Measurements from ENCODE around the gene GNB1L. TPM values are rescaled to one million over a fixed set of nuclear protein-coding genes. Genes with fewer than 3 reads are reported as not detected.

GNB1L gene
- total and polyA plus RNA-seq, 9 of the 15 experiments (the other 6 are each of a cell fraction or from before 2014, with no cell fraction given) = 0.56 to 50.5 (median 10.2) TPM

GRCh38 chr22:19802001-19802893, 52.4 kb downstream of the GNB1L start:
- peak overlapping the region in 1 of 2 experiments; percentile 43; a peak in 2 of 4 replicates for H3K9ac ChIP-seq (ENCODE audit: insufficient read depth in 1 of 2, low read depth in 2 of 2, low read length in 2 of 2)
- no peaks in the 10 kb centered on the region for H3K79me2 ChIP-seq (ENCODE audit: control insufficient read depth, insufficient read depth, low read length)
- 77% methylated on average over 26 of the region's 26 CpGs for WGBS (ENCODE audit: insufficient coverage, low coverage, missing lambda C conversion rate)
- no peak overlapping the region for H3K4me3 ChIP-seq
- no peak overlapping the region for H3K27ac ChIP-seq (ENCODE audit: extremely low read depth, low read depth, low read length)
- peaks cover 26% of the 10 kb centered on the region for H4K20me1 ChIP-seq (replicated peaks; ENCODE audit: control insufficient read depth, insufficient read depth, low read length)
- POLR2A ChIA-PET = interaction anchor here (0.7 to 6.8 kb wide), 7 partner anchors 8 to 33 kb away, joined by 3 to 43 read pairs (median 5); no protein-coding TSS in a partner anchor
- CTCF ChIA-PET (ENCODE audit: low intra/inter-chr PET ratio) = interaction anchor here (1.0 kb wide), 1 partner anchor 46 kb away, joined by 3 read pairs; no protein-coding TSS in a partner anchor
- peaks cover 13 to 79% of the 10 kb centered on the region in 2 experiments for H3K4me1 ChIP-seq (replicated peaks in 1 of 2; ENCODE audit: control insufficient read depth in 2 of 2, insufficient read depth in 2 of 2, low read length in 2 of 2)
- ATAC-seq = no peak
- H3K36me3 ChIP-seq (ENCODE audit: control insufficient read depth, insufficient read depth, low read length) = 0 out of 3 replicates have a peak, but pooled peaks cover 3% of the 10 kb centered on the region
- in situ Hi-C loops (cut with MboI) (no loop called here), intact Hi-C loops (cut with micrococcal nuclease) (loop anchor here (5.0 kb wide), 1 partner anchor 50 kb away; the partner anchor contains the start of genes GNB1L and RTL10)
- DNase-seq (ENCODE audit: extremely low read depth in 1 of 4, low spot score in 3 of 4) = no peak
- H3K27me3 ChIP-seq (ENCODE audit: control insufficient read depth in 2 of 2, insufficient read depth in 2 of 2, low read length in 2 of 2) = no peaks in the 10 kb centered on the region
- H2AFZ ChIP-seq (ENCODE audit: low read depth, low read length) = no peak overlapping the region
- FAIRE-seq = no peak
- H3K9me1 ChIP-seq (ENCODE audit: control insufficient read depth, insufficient read depth, low read length) = no peaks in the 10 kb centered on the region
- H3K9me3 ChIP-seq (replicated peaks; ENCODE audit: control insufficient read depth, insufficient read depth, low read depth, low read length) = no peaks in the 10 kb centered on the region
- no peak overlapping the region for H3K4me2 ChIP-seq (ENCODE audit: insufficient read depth, low read length)
- no TSS peak for BruUV-seq (replicated peaks)
- TF ChIP-seq, protein P1, sequence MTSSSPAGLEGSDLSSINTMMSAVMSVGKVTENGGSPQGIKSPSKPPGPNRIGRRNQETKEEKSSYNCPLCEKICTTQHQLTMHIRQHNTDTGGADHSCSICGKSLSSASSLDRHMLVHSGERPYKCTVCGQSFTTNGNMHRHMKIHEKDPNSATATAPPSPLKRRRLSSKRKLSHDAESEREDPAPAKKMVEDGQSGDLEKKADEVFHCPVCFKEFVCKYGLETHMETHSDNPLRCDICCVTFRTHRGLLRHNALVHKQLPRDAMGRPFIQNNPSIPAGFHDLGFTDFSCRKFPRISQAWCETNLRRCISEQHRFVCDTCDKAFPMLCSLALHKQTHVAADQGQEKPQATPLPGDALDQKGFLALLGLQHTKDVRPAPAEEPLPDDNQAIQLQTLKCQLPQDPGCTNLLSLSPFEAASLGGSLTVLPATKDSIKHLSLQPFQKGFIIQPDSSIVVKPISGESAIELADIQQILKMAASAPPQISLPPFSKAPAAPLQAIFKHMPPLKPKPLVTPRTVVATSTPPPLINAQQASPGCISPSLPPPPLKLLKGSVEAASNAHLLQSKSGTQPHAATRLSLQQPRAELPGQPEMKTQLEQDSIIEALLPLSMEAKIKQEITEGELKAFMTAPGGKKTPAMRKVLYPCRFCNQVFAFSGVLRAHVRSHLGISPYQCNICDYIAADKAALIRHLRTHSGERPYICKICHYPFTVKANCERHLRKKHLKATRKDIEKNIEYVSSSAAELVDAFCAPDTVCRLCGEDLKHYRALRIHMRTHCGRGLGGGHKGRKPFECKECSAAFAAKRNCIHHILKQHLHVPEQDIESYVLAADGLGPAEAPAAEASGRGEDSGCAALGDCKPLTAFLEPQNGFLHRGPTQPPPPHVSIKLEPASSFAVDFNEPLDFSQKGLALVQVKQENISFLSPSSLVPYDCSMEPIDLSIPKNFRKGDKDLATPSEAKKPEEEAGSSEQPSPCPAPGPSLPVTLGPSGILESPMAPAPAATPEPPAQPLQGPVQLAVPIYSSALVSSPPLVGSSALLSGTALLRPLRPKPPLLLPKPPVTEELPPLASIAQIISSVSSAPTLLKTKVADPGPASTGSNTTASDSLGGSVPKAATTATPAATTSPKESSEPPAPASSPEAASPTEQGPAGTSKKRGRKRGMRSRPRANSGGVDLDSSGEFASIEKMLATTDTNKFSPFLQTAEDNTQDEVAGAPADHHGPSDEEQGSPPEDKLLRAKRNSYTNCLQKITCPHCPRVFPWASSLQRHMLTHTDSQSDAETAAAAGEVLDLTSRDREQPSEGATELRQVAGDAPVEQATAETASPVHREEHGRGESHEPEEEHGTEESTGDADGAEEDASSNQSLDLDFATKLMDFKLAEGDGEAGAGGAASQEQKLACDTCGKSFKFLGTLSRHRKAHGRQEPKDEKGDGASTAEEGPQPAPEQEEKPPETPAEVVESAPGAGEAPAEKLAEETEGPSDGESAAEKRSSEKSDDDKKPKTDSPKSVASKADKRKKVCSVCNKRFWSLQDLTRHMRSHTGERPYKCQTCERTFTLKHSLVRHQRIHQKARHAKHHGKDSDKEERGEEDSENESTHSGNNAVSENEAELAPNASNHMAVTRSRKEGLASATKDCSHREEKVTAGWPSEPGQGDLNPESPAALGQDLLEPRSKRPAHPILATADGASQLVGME (CRISPR knock-in tag; IDR thresholded peaks at IDR 0.05) = no peak
- TF ChIP-seq, protein P2, sequence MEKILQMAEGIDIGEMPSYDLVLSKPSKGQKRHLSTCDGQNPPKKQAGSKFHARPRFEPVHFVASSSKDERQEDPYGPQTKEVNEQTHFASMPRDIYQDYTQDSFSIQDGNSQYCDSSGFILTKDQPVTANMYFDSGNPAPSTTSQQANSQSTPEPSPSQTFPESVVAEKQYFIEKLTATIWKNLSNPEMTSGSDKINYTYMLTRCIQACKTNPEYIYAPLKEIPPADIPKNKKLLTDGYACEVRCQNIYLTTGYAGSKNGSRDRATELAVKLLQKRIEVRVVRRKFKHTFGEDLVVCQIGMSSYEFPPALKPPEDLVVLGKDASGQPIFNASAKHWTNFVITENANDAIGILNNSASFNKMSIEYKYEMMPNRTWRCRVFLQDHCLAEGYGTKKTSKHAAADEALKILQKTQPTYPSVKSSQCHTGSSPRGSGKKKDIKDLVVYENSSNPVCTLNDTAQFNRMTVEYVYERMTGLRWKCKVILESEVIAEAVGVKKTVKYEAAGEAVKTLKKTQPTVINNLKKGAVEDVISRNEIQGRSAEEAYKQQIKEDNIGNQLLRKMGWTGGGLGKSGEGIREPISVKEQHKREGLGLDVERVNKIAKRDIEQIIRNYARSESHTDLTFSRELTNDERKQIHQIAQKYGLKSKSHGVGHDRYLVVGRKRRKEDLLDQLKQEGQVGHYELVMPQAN (IDR thresholded peaks at IDR 0.05; ENCODE audit: borderline replicate concordance) = no peak
- TF ChIP-seq POLR2G (IDR thresholded peaks at IDR 0.05; ENCODE audit: low read depth, low read length) = peak; percentile 44; the same call in 1 of the 2 replicates
- TF ChIP-seq PPARD (CRISPR knock-in tag; IDR thresholded peaks at IDR 0.05) = 0 out of 2 replicates have a peak, but pooled peaks have one; percentile 45
- TF ChIP-seq, protein P3, sequence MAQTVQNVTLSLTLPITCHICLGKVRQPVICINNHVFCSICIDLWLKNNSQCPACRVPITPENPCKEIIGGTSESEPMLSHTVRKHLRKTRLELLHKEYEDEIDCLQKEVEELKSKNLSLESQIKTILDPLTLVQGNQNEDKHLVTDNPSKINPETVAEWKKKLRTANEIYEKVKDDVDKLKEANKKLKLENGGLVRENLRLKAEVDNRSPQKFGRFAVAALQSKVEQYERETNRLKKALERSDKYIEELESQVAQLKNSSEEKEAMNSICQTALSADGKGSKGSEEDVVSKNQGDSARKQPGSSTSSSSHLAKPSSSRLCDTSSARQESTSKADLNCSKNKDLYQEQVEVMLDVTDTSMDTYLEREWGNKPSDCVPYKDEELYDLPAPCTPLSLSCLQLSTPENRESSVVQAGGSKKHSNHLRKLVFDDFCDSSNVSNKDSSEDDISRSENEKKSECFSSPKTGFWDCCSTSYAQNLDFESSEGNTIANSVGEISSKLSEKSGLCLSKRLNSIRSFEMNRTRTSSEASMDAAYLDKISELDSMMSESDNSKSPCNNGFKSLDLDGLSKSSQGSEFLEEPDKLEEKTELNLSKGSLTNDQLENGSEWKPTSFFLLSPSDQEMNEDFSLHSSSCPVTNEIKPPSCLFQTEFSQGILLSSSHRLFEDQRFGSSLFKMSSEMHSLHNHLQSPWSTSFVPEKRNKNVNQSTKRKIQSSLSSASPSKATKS (CRISPR knock-in tag; IDR thresholded peaks at IDR 0.05) = no peak
- TF ChIP-seq ZNF3 (CRISPR knock-in tag; IDR thresholded peaks at IDR 0.05) = no peak
- TF ChIP-seq SMAD3 (CRISPR knock-in tag; conservative IDR thresholded peaks at IDR 0.05) = no peak
- TF ChIP-seq NRF1 (conservative IDR thresholded peaks at IDR 0.05 in 1 of 2, IDR thresholded peaks at IDR 0.05 in 1 of 2) = no peak
- no peak for TF ChIP-seq ELF1 (tag; IDR thresholded peaks at IDR 0.05)
- TF ChIP-seq ZNF785 (CRISPR knock-in tag; IDR thresholded peaks at IDR 0.05) = no peak
